Tibial artery (tissue), 4 donors: ENCODE results near the gene ABR.

Experiments
- DNase-seq, 2 donors: peaks; one replicate each; pipeline ENCODE4 v3.0.0-alpha.2; 2019
- H3K27ac ChIP-seq, 2 donors: fragments of 200-600 bp; sonication (generic) in 1 of 2; 1 replicate in 1 of 2; 2 replicates in 1 of 2; pipeline ENCODE4 v1.5.1; 2018 to 2019; ENCODE audit warnings: mild to moderate bottlenecking in 1 of 2
- H3K27me3 ChIP-seq, 2 donors: fragments of 200-600 bp; sonication (generic) in 1 of 2; one replicate each; pipeline versions ENCODE4 v1.5.1 to v1.6.0; 2016 to 2019
- H3K36me3 ChIP-seq, 3 donors: fragments of 200-600 bp; sonication (generic) in 2 of 3; one replicate each; pipeline ENCODE4 v1.5.1; 2016 to 2019; ENCODE audit warnings: mild to moderate bottlenecking in 2 of 3
- H3K4me1 ChIP-seq, 4 donors: fragments of 200-600 bp; sonication (generic) in 2 of 4; 1 replicate in 3 of 4; 2 replicates in 1 of 4; pipeline ENCODE4 v1.5.1; 2016 to 2019
- H3K4me3 ChIP-seq, 2 donors: fragments of 200-600 bp; sonication (generic) in 1 of 2; 1 replicate in 1 of 2; 2 replicates in 1 of 2; pipeline ENCODE4 v1.5.1; 2018 to 2019; ENCODE audit warnings: mild to moderate bottlenecking in 2 of 2
- H3K9me3 ChIP-seq, 3 donors: fragments of 200-600 bp; sonication (generic) in 1 of 3; one replicate each; pipeline ENCODE4 v1.5.1; 2016 to 2019
- intact Hi-C: fragments of 100-400 bp; cut with DNase I; formaldehyde crosslinking; loops from one replicate; pipeline ENCODE4 v1.15.0; 2023; ENCODE audit warnings: low total_unique reads
- TF ChIP-seq, protein P1 (sequence below), 2 experiments: fragments of 200-600 bp in 1 of 2; fragments of 450-650 bp in 1 of 2; IDR thresholded peaks; one replicate each; pipeline ENCODE4 v1.5.1; 2017 to 2019; ENCODE audit warnings: antibody characterized with exemption in 2 of 2, mild to moderate bottlenecking in 1 of 2, moderate library complexity in 1 of 2

Gene ABR

GRCh38 chr17:1126250-1126797 lies 53.5 kb downstream of the ABR start:
- TF ChIP-seq, protein P1, sequence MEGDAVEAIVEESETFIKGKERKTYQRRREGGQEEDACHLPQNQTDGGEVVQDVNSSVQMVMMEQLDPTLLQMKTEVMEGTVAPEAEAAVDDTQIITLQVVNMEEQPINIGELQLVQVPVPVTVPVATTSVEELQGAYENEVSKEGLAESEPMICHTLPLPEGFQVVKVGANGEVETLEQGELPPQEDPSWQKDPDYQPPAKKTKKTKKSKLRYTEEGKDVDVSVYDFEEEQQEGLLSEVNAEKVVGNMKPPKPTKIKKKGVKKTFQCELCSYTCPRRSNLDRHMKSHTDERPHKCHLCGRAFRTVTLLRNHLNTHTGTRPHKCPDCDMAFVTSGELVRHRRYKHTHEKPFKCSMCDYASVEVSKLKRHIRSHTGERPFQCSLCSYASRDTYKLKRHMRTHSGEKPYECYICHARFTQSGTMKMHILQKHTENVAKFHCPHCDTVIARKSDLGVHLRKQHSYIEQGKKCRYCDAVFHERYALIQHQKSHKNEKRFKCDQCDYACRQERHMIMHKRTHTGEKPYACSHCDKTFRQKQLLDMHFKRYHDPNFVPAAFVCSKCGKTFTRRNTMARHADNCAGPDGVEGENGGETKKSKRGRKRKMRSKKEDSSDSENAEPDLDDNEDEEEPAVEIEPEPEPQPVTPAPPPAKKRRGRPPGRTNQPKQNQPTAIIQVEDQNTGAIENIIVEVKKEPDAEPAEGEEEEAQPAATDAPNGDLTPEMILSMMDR (IDR thresholded peaks at IDR 0.05): no peak
- no peak overlapping the region for H3K27ac ChIP-seq
- no peaks in the 10 kb centered on the region for H3K27me3 ChIP-seq
- no peak for DNase-seq
- peaks cover 0 to 11% (median 9%) of the 10 kb centered on the region in 3 donors for H3K36me3 ChIP-seq
- peaks cover 0 to 15% (median 13%) of the 10 kb centered on the region in 4 donors for H3K4me1 ChIP-seq
- no peaks in the 10 kb centered on the region for H3K9me3 ChIP-seq
- intact Hi-C loops: loop anchor here (5.0 kb wide), 1 partner anchor 56 kb away; no protein-coding TSS in a partner anchor
- H3K4me3 ChIP-seq: no peak overlapping the region

DNA sequence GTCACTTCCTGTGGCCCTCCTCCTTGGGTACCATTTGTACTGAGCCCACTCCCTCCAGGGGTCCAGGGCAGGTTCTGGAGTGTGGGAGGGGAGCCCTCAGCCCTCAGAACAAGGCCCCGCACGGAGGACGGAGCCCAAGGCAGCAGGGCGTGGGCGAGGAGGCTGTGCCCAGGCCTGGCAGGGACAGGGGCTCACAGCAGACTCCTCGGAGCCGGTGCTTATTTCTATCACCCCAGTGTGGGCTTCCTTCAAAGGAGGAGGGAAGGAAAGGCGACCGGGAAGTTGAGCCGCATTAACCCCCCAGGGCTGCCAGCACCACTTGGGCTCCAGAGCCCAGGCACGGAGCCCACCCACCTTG lies 54.0 kb downstream of the ABR start:
- no peak for DNase-seq
- intact Hi-C loops: loop anchor here (5.0 kb wide), 1 partner anchor 57 kb away; no protein-coding TSS in a partner anchor

GRCh38 chr17:1124896-1125787 lies 54.6 kb downstream of the ABR start:
- DNase-seq: no peak
- Histone ChIP-seq H3K27ac (no peak overlapping the region), H3K36me3 (peaks cover 0 to 11% (median 9%) of the 10 kb centered on the region in 3 donors), H3K4me1 (peaks cover 0 to 15% (median 13%) of the 10 kb centered on the region in 4 donors), H3K4me3 (no peak overlapping the region), H3K27me3 (no peaks in the 10 kb centered on the region), H3K9me3 (no peaks in the 10 kb centered on the region)
- intact Hi-C loops: loop anchor here (5.0 kb wide), 1 partner anchor 57 kb away; no protein-coding TSS in a partner anchor
- TF ChIP-seq, protein P1 (IDR thresholded peaks at IDR 0.05): no peak

More for the DNA sequence above, 54.0 kb downstream of the ABR start:
- H3K27me3 ChIP-seq: no peaks in the 10 kb centered on the region
- H3K4me3 ChIP-seq: no peak overlapping the region
- peaks cover 0 to 15% (median 13%) of the 10 kb centered on the region in 4 donors for H3K4me1 ChIP-seq
- TF ChIP-seq, protein P1 (IDR thresholded peaks at IDR 0.05): no peak
- H3K27ac ChIP-seq: no peak overlapping the region
- no peaks in the 10 kb centered on the region for H3K9me3 ChIP-seq
- H3K36me3 ChIP-seq: peaks cover 0 to 11% (median 9%) of the 10 kb centered on the region in 3 donors

- TF ChIP-seq, protein P1 (IDR thresholded peaks at IDR 0.05): no peak
- intact Hi-C loops: no loop called here
- Histone ChIP-seq H3K36me3 (peaks cover 0 to 11% (median 9%) of the 10 kb centered on the region in 3 donors), H3K4me1 (peaks cover 0 to 15% (median 13%) of the 10 kb centered on the region in 4 donors), H3K9me3 (no peaks in the 10 kb centered on the region), H3K4me3 (no peak overlapping the region), H3K27me3 (no peaks in the 10 kb centered on the region), H3K27ac (no peak overlapping the region)
- no peak for DNase-seq
Observed at GRCh38 chr17:1123921-1124715, 55.7 kb downstream of the ABR start.

DNA sequence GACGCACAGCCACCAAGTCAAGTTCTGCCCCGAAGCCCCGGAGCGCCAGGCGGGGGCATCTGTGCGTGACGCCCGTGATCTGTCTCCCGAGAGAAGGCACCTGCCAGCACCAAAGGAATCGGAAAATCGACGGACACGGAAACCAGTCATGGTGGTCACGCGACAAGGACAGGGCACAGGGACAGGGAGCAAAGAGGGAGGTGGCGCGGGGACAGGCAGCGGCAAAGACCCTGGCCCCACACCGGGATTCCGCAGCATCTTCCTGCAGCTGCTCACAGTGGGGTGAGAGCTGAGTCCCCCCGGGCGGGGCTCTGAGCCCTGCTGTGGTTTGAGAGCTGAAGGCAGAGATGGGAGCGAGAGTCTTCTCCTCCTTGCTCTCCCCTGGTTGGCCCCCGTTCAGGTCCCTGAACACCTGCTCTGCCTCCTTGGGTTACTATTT lies 56.4 kb downstream of the ABR start:
- H3K27me3 ChIP-seq: no peaks in the 10 kb centered on the region
- peak overlapping the region; percentile 39 to 58 for H3K27ac ChIP-seq
- H3K4me3 ChIP-seq: no peak overlapping the region
- H3K9me3 ChIP-seq: no peaks in the 10 kb centered on the region
- no peak for DNase-seq
- peaks cover 0 to 15% (median 13%) of the 10 kb centered on the region in 4 donors for H3K4me1 ChIP-seq
- H3K36me3 ChIP-seq: peaks cover 0 to 11% (median 9%) of the 10 kb centered on the region in 3 donors
- intact Hi-C loops: no loop called here
- TF ChIP-seq, protein P1 (IDR thresholded peaks at IDR 0.05): no peak
